Lower lobe of right lung (tissue), 2 donors: Measurements from ENCODE around the gene TLE2. TPM values are rescaled to one million over a fixed set of nuclear protein-coding genes. Genes with fewer than 3 reads are reported as not detected.
"Not testable (repeated sequence)": the region's sequence is repeated elsewhere in the genome, so short reads cannot be mapped to it uniquely, and the experiment has no call there.

Experiments
- ATAC-seq, 2 donors: fragments of 200-7000 bp; cut with Tn5 transposase; one replicate each; pipeline ENCODE4 v1.9.1; 2020 to 2022; ENCODE audit warnings: mild to moderate bottlenecking in 2 of 2, moderate library complexity in 2 of 2
- DNase-seq: peaks from one replicate; pipeline ENCODE4 v3.0.0-alpha.2; 2020
- H3K27ac ChIP-seq: fragments of 200-600 bp; one replicate; pipeline ENCODE4 v1.8.0; 2022
- H3K27me3 ChIP-seq: fragments of 200-600 bp; one replicate; pipeline ENCODE4 v1.8.0; 2022; ENCODE audit warnings: low read depth
- H3K36me3 ChIP-seq: fragments of 200-600 bp; one replicate; pipeline ENCODE4 v1.8.0; 2022; ENCODE audit warnings: mild to moderate bottlenecking
- H3K4me1 ChIP-seq: fragments of 200-600 bp; one replicate; pipeline ENCODE4 v1.8.0; 2022
- H3K4me3 ChIP-seq: fragments of 200-600 bp; one replicate; pipeline ENCODE4 v1.8.0; 2022; ENCODE audit warnings: mild to moderate bottlenecking
- H3K9me3 ChIP-seq: fragments of 200-600 bp; one replicate; pipeline ENCODE4 v1.8.0; 2022
- intact Hi-C: fragments of 100-400 bp; cut with DNase I; formaldehyde crosslinking; loops from one replicate; pipeline ENCODE4 v1.11.0; 2022
- total RNA-seq: library from RNA; stranded (reverse); fragmentation: NEBNext Ultra II Directional; extraction: Animal tissue kit (Norgen Biotek cat#: 25700); gene quantifications from one replicate; pipeline ENCODE4 v1.2.1, GENCODE V29; 2021
- TF ChIP-seq, protein P1 (sequence below): fragments of 200-600 bp; IDR thresholded peaks from one replicate; pipeline ENCODE4 v1.8.0; 2022; ENCODE audit warnings: antibody characterized with exemption, mild to moderate bottlenecking
- donor health status: DM: no; HTN: yes; CAD: no; lungs with severe emphysema.

The TLE2 gene
- total RNA-seq, 1 donor from 2014 or later, result 42.7 TPM

- Histone ChIP-seq H3K9me3 (no peaks in the 10 kb centered on the region), H3K4me1 (no peaks in the 10 kb centered on the region), H3K36me3 (peaks cover 61% of the 10 kb centered on the region), H3K4me3 (no peak overlapping the region), H3K27me3 (no peaks in the 10 kb centered on the region), H3K27ac (no peak overlapping the region)
- intact Hi-C loops, result no loop called here
- TF ChIP-seq, protein P1, sequence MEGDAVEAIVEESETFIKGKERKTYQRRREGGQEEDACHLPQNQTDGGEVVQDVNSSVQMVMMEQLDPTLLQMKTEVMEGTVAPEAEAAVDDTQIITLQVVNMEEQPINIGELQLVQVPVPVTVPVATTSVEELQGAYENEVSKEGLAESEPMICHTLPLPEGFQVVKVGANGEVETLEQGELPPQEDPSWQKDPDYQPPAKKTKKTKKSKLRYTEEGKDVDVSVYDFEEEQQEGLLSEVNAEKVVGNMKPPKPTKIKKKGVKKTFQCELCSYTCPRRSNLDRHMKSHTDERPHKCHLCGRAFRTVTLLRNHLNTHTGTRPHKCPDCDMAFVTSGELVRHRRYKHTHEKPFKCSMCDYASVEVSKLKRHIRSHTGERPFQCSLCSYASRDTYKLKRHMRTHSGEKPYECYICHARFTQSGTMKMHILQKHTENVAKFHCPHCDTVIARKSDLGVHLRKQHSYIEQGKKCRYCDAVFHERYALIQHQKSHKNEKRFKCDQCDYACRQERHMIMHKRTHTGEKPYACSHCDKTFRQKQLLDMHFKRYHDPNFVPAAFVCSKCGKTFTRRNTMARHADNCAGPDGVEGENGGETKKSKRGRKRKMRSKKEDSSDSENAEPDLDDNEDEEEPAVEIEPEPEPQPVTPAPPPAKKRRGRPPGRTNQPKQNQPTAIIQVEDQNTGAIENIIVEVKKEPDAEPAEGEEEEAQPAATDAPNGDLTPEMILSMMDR, result no peak
- no peak for ATAC-seq
- no peak for DNase-seq
These were observed 15.8 kb downstream of the TLE2 start for GRCh38 chr19:3013263-3013725.

GRCh38 chr19:3012621-3013262, 16.3 kb downstream of the TLE2 start:
- peaks cover 65% of the 10 kb centered on the region for H3K36me3 ChIP-seq
- no peaks in the 10 kb centered on the region for H3K9me3 ChIP-seq
- ATAC-seq (no peak), DNase-seq (no peak)
- H3K4me3 ChIP-seq, result no peak overlapping the region
- H3K27me3 ChIP-seq, result no peaks in the 10 kb centered on the region
- no peaks in the 10 kb centered on the region for H3K4me1 ChIP-seq
- TF ChIP-seq, protein P1, result no peak
- no peak overlapping the region for H3K27ac ChIP-seq
- intact Hi-C loops, result no loop called here

DNA sequence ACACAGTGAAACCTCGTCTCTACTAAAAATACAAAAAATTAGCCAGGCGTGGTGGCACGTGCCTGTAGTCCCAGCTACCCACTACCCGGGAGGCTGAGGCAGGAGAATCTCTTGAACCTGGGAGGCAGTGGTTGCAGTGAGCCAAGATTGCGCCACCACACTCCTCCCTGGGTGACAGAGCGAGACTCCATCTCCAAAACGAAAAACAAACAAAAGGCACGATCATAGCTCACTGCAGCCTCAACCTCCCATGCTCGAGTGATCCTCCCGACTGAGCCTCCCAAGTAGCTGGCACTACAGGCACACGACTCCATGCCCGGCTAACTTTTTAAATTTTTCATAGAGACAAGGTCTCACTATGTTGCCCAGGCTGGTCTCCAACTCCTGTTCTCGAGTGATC, 17.0 kb downstream of the TLE2 start:
- H3K9me3 ChIP-seq, intact Hi-C loops, H3K4me3 ChIP-seq, ATAC-seq, H3K27ac ChIP-seq, H3K4me1 ChIP-seq, DNase-seq, H3K27me3 ChIP-seq: not testable (repeated sequence)
- H3K36me3 ChIP-seq, result peaks cover 72% of the 10 kb centered on the region

GRCh38 chr19:3010871-3011270, 18.2 kb downstream of the TLE2 start:
- Histone ChIP-seq H3K4me1 (no peaks in the 10 kb centered on the region), H3K4me3 (no peak overlapping the region), H3K27me3 (no peaks in the 10 kb centered on the region), H3K9me3 (no peaks in the 10 kb centered on the region), H3K27ac (no peak overlapping the region), H3K36me3 (peaks cover 75% of the 10 kb centered on the region)
- TF ChIP-seq, protein P1, result no peak
- DNase-seq (no peak), ATAC-seq (no peak)
- intact Hi-C loops, result no loop called here

- intact Hi-C loops, result no loop called here
- ATAC-seq, result no peak
- H3K9me3 ChIP-seq, result no peaks in the 10 kb centered on the region
- H3K36me3 ChIP-seq, result peaks cover 73% of the 10 kb centered on the region
- TF ChIP-seq, protein P1, result no peak
- no peak overlapping the region for H3K4me3 ChIP-seq
- H3K27ac ChIP-seq, result no peak overlapping the region
- DNase-seq, result no peak
- no peaks in the 10 kb centered on the region for H3K4me1 ChIP-seq
- no peaks in the 10 kb centered on the region for H3K27me3 ChIP-seq
These were observed 20.1 kb downstream of the TLE2 start for GRCh38 chr19:3008994-3009393.

GRCh38 chr19:3007975-3008374, 21.1 kb downstream of the TLE2 start:
- no peaks in the 10 kb centered on the region for H3K4me1 ChIP-seq
- ATAC-seq, result no peak
- TF ChIP-seq, protein P1, result no peak
- no peak overlapping the region for H3K27ac ChIP-seq
- DNase-seq, result no peak
- H3K27me3 ChIP-seq, result no peaks in the 10 kb centered on the region
- peaks cover 67% of the 10 kb centered on the region for H3K36me3 ChIP-seq
- intact Hi-C loops, result no loop called here
- no peaks in the 10 kb centered on the region for H3K9me3 ChIP-seq
- H3K4me3 ChIP-seq, result no peak overlapping the region
